Measurements from ENCODE around the gene TRMO.
A peak's percentile ranks its signal among the peaks of the same experiment; 100 is the strongest.

TRMO gene

GRCh38 chr9:97919217-97919813, 3.0 kb downstream of the TRMO start:
- H3K27ac ChIP-seq (replicated peaks), result peak overlapping the region; percentile 43
- TF ChIP-seq GABPA (IDR thresholded peaks at IDR 0.05; ENCODE audit: low read depth) (no peak), SPI1 (IDR thresholded peaks at IDR 0.05; ENCODE audit: borderline replicate concordance, low read depth) (no peak), CTCF (IDR thresholded peaks at IDR 0.05; ENCODE audit: insufficient read depth, low read length) (no peak), REST (IDR thresholded peaks at IDR 0.05; ENCODE audit: insufficient replicate concordance, low read depth) (no peak)
- no peaks in the 10 kb centered on the region for H3K27me3 ChIP-seq (ENCODE audit: insufficient read depth, poor library complexity, severe bottlenecking)
- DNase-seq (ENCODE audit: low read depth in 1 of 2, low spot score in 1 of 2), result no peak
- H3K4me3 ChIP-seq (replicated peaks; ENCODE audit: insufficient read depth, low read length), result no peak overlapping the region

GRCh38 chr9:97918611-97919010, 3.7 kb downstream of the TRMO start:
- DNase-seq (ENCODE audit: low read depth in 1 of 2, low spot score in 1 of 2), result no peak
- Histone ChIP-seq H3K27ac (replicated peaks) (peak overlapping the region; percentile 43), H3K4me3 (replicated peaks; ENCODE audit: insufficient read depth, low read length) (no peak overlapping the region), H3K27me3 (ENCODE audit: insufficient read depth, poor library complexity, severe bottlenecking) (no peaks in the 10 kb centered on the region)
- TF ChIP-seq POLR2AphosphoS5 (IDR thresholded peaks at IDR 0.05; ENCODE audit: low read depth) (no peak), SPI1 (IDR thresholded peaks at IDR 0.05; ENCODE audit: borderline replicate concordance, low read depth) (no peak), GABPA (IDR thresholded peaks at IDR 0.05; ENCODE audit: low read depth) (no peak), CTCF (IDR thresholded peaks at IDR 0.05; ENCODE audit: insufficient read depth, low read length) (no peak), REST (IDR thresholded peaks at IDR 0.05; ENCODE audit: insufficient replicate concordance, low read depth) (no peak)

- Histone ChIP-seq H3K27ac (replicated peaks) (no peak overlapping the region), H3K27me3 (ENCODE audit: insufficient read depth, poor library complexity, severe bottlenecking) (no peaks in the 10 kb centered on the region), H3K4me3 (replicated peaks; ENCODE audit: insufficient read depth, low read length) (no peak overlapping the region)
- TF ChIP-seq SPI1 (IDR thresholded peaks at IDR 0.05; ENCODE audit: borderline replicate concordance, low read depth) (no peak), CTCF (IDR thresholded peaks at IDR 0.05; ENCODE audit: insufficient read depth, low read length) (no peak), REST (IDR thresholded peaks at IDR 0.05; ENCODE audit: insufficient replicate concordance, low read depth) (no peak), GABPA (IDR thresholded peaks at IDR 0.05; ENCODE audit: low read depth) (no peak), POLR2AphosphoS5 (IDR thresholded peaks at IDR 0.05; ENCODE audit: low read depth) (no peak)
- no peak for DNase-seq (ENCODE audit: low read depth in 1 of 2, low spot score in 1 of 2)
Measured at GRCh38 chr9:97911970-97912369, 10.3 kb downstream of the TRMO start.
